GM19193 (cell line): ENCODE data around the gene DNAJC12.

ENCODE experiments used
- POLR2A ChIP-seq: IDR thresholded peaks from 4 replicates; pipeline ENCODE4 v1.6.1; 2011; ENCODE audit not compliant: insufficient read depth, insufficient read length; ENCODE audit errors: extremely low read depth

DNAJC12 gene

GRCh38 chr10:67803588-67804394, 34.2 kb downstream of the DNAJC12 start:
- no peak for TF ChIP-seq POLR2A

- no peak for TF ChIP-seq POLR2A
Observed at GRCh38 chr10:67802767-67803538, 35.0 kb downstream of the DNAJC12 start.

- TF ChIP-seq POLR2A, result no peak
Observed at GRCh38 chr10:67801118-67801517, 36.9 kb downstream of the DNAJC12 start.

- TF ChIP-seq POLR2A, result no peak
Observed at GRCh38 chr10:67794909-67795460, 43.0 kb downstream of the DNAJC12 start.

- no peak for TF ChIP-seq POLR2A
Observed at GRCh38 chr10:67794256-67794655, 43.7 kb downstream of the DNAJC12 start.

- no peak for TF ChIP-seq POLR2A
Observed at GRCh38 chr10:67793313-67793712, 44.7 kb downstream of the DNAJC12 start.

- no peak for TF ChIP-seq POLR2A
Observed at GRCh38 chr10:67792653-67793052, 45.3 kb downstream of the DNAJC12 start.

GRCh38 chr10:67790534-67791408, 47.2 kb downstream of the DNAJC12 start:
- no peak for TF ChIP-seq POLR2A

- TF ChIP-seq POLR2A, result no peak
Observed at GRCh38 chr10:67789769-67790168, 48.2 kb downstream of the DNAJC12 start.

GRCh38 chr10:67788028-67788886, 49.7 kb downstream of the DNAJC12 start:
- no peak for TF ChIP-seq POLR2A

GRCh38 chr10:67785098-67785497, 52.9 kb downstream of the DNAJC12 start:
- TF ChIP-seq POLR2A, result no peak

GRCh38 chr10:67784474-67784873, 53.5 kb downstream of the DNAJC12 start:
- TF ChIP-seq POLR2A, result no peak

GRCh38 chr10:67783606-67784294, 54.2 kb downstream of the DNAJC12 start:
- TF ChIP-seq POLR2A, result no peak
